Motor neuron (in vitro differentiated cells): ENCODE data around the gene DIAPH3. TPM values are rescaled to one million over a fixed set of nuclear protein-coding genes. Genes with fewer than 3 reads are reported as not detected.
A peak's percentile ranks its signal among the peaks of the same experiment; 100 is the strongest.

Source experiments
- ATAC-seq, 8 experiments: fragments of 200-7000 bp; cut with Tn5 transposase; replicated peaks in 6 of 8; 2 replicates each; pipeline ENCODE4 v1.8.0; 2021; ENCODE audit warnings: mild to moderate bottlenecking in 8 of 8, moderate library complexity in 8 of 8
- H3K27ac ChIP-seq, 2 donors: fragments of 250-450 bp; sonication (Bioruptor Pico); 2 replicates each; pipeline ENCODE4 v1.9.0; 2021; ENCODE audit warnings: antibody characterized with exemption in 2 of 2, mild to moderate bottlenecking in 2 of 2, moderate library complexity in 1 of 2
- H3K4me1 ChIP-seq, 2 donors: fragments of 250-450 bp; sonication (Bioruptor Pico); replicated peaks in 1 of 2; 2 replicates each; pipeline ENCODE4 v1.6.1; 2021; ENCODE audit warnings: antibody characterized with exemption in 2 of 2, mild to moderate bottlenecking in 2 of 2, moderate library complexity in 1 of 2
- H3K4me3 ChIP-seq, 5 donors: fragments of 250-450 bp; sonication (Bioruptor Pico); 2 replicates each; pipeline ENCODE4 v1.9.0; 2021; ENCODE audit warnings: antibody characterized with exemption in 5 of 5, mild to moderate bottlenecking in 5 of 5, moderate library complexity in 4 of 5
- WGBS, 10 experiments: fragments of 450-650 bp; shearing (Covaris generic); methylation state at CpG; one replicate each; pipeline ENCODE4 v1.0.0; 2022; 5-methylcytosine and 5-hydroxymethylcytosine counted together
- in situ Hi-C, 9 experiments: fragments of 400-800 bp; cut with MboI; loops; one replicate each; pipeline ENCODE4 v1.15.0; 2021; ENCODE audit warnings: low sequenced_read_pairs in 9 of 9, low pct_unique_long_range_greater_than_20kb in 2 of 9; ENCODE audit not compliant: unreplicated experiment in 9 of 9
- total RNA-seq, 8 experiments: library from RNA; unstranded; fragments of 300-600 nt; gene quantifications; 2 replicates each; pipeline versions ENCODE4 v1.2.3 to v1.2.4, GENCODE V29; 2022

DIAPH3 gene
- total RNA-seq, 8 experiments from 2014 or later: 0.25 to 11.2 (median 3.4) TPM

DNA sequence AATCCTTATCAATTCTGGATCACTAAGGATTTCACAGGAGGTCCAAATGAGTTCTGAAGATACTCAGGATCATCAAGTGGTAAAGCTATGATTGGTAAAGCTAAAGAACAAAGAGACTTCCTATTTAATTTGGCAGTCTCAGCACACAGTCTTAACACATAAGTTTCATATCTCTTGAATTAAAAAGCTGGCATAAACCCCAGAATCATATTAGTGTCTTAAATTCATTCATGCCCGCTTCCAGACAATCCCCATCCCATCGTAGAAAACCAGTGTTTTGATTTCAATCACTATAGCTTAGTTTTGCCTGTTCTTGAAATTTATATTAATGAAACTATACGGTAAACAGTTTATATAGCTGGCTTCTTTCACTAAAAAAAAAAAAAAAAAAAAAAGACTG lies 278.7 kb downstream of the DIAPH3 start:
- Histone ChIP-seq H3K27ac (no peak overlapping the region), H3K4me3 (no peak overlapping the region), H3K4me1 (no peaks in the 10 kb centered on the region)
- WGBS, 10 experiments: 45 to 100% (median 93%) methylated on average over 1 to 3 of the region's 3 CpGs; no CpG with 5 or more reads in 1 of the 10 experiments
- in situ Hi-C loops: loop anchor here in 1 of 9 experiments (25.0 kb wide), 1 partner anchor 498 kb away; no protein-coding TSS in a partner anchor
- ATAC-seq: no peak

DNA sequence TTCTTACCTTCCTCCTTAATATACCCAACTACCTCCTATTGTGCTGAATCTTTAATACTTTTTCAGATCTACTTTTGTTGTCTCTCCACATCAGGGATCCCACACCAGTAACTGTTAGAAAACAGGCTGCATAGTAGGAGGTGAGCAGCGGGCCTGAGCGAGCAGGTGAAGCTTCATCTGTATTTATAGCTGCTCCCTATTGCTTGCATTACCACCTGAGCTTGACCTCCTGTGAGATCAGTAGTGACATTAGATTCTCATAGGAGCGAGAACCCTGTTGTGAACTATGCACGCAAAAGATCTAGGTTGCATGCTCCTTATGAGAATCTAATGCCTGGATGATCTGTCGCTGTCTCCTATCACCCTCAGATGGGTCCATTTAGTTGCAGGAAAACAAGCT lies 279.8 kb downstream of the DIAPH3 start:
- 80 to 100% (median 97%) methylated on average over 1 to 4 of the region's 5 CpGs; no CpG with 5 or more reads in 2 of the 10 experiments for WGBS, 10 experiments
- H3K4me3 ChIP-seq: no peak overlapping the region
- in situ Hi-C loops: loop anchor here in 1 of 9 experiments (25.0 kb wide), 1 partner anchor 497 kb away; no protein-coding TSS in a partner anchor
- H3K4me1 ChIP-seq: no peaks in the 10 kb centered on the region
- ATAC-seq: no peak
- no peak overlapping the region for H3K27ac ChIP-seq

DNA sequence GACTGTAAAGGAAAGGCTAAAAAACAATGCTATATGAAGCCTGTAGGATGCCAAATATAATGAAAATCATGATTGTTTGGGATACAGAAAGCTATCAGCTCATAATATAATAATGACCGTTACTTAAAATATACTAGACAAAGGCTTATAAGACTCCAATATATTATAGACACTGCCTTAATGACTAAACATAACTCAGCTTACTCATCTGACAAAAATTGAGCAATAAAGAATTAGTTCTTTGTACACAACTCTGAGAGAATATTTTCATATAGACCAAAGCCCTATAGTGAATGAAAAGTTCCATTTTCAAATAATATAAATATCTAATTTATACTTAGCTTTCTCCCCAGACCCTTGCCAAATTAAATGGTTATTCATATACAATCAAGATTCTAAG lies 283.3 kb downstream of the DIAPH3 start:
- Histone ChIP-seq H3K4me1 (no peaks in the 10 kb centered on the region), H3K27ac (no peak overlapping the region), H3K4me3 (no peak overlapping the region)
- in situ Hi-C loops: loop anchor here in 1 of 9 experiments (25.0 kb wide), 1 partner anchor 493 kb away; no protein-coding TSS in a partner anchor
- ATAC-seq: no peak
- WGBS, 10 experiments: 56 to 100% (median 100%) methylated on average over 1 of the region's 1 CpG; no CpG with 5 or more reads in 2 of the 10 experiments

DNA sequence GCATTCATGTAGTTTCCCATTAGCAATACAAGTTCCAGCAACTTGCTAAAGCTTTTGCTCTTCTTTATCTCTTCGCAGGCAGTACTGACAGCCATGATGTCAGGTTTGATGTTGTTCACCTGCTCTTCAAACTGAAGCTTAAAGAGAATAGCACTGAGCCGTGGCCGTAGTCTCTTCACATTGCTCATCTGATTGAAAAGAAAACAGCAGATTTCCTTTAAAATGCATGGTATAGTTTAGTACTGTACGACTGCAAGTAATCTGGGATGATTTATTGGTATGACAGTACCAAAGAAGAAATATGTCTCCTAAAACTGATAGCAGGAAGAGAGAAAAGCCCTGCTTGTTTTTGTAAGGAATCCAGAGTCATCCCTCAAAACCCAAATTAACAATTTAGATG lies 284.4 kb downstream of the DIAPH3 start:
- Histone ChIP-seq H3K27ac (no peak overlapping the region), H3K4me3 (no peak overlapping the region), H3K4me1 (no peaks in the 10 kb centered on the region)
- no peak for ATAC-seq
- in situ Hi-C loops: loop anchor here in 1 of 9 experiments (25.0 kb wide), 1 partner anchor 492 kb away; no protein-coding TSS in a partner anchor
- WGBS, 10 experiments: 79 to 94% (median 88%) methylated on average over 2 to 4 of the region's 4 CpGs

DNA sequence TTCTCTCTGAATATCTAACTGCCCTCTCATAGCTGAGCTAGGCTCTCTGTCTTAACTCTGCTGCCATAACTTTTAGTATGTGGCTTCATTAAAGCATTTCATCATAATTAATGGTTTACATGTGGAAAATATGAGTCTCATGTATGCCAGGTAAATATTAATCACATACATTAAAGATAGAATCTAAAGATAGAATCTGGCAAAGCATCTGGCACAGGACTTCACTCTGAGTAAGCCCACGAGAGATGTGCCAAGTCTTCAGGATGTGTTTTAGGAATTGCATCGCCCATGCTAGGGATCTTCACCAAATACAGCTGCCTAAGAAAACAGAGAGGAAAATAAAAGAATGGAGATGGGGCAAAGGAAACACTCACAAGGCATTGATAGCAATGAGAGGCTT lies 285.8 kb downstream of the DIAPH3 start:
- WGBS, 10 experiments: 0 to 100% (median 78%) methylated on average over 1 to 2 of the region's 2 CpGs; no CpG with 5 or more reads in 4 of the 10 experiments
- Histone ChIP-seq H3K4me3 (no peak overlapping the region), H3K27ac (no peak overlapping the region), H3K4me1 (no peaks in the 10 kb centered on the region)
- in situ Hi-C loops: loop anchor here in 1 of 9 experiments (25.0 kb wide), 1 partner anchor 491 kb away; no protein-coding TSS in a partner anchor
- ATAC-seq: no peak

DNA sequence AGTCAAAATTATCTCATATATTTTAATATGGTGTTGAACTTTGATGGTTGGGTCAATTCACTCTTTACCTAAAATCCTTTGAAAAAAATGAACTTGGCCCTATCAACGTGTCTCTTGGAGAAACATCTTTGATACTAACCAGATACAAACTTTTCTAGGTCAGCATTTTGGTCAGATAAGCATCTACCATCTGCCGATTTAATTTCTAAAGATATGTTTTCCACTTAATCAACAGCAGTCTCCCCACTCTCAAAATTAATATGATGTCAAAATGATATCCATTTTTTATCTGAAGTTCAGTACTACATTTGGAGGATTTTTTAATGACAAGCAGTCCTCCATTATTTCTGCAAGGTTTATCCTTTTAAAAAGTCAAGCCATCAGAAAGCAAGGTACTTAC lies 288.8 kb downstream of the DIAPH3 start:
- Histone ChIP-seq H3K4me3 (no peak overlapping the region), H3K27ac (no peak overlapping the region), H3K4me1 (no peaks in the 10 kb centered on the region)
- no peak for ATAC-seq
- in situ Hi-C loops: loop anchor here in 1 of 9 experiments (25.0 kb wide), 1 partner anchor 488 kb away; no protein-coding TSS in a partner anchor
- 29 to 100% (median 100%) methylated on average over 1 to 2 of the region's 2 CpGs; no CpG with 5 or more reads in 1 of the 10 experiments for WGBS, 10 experiments

DNA sequence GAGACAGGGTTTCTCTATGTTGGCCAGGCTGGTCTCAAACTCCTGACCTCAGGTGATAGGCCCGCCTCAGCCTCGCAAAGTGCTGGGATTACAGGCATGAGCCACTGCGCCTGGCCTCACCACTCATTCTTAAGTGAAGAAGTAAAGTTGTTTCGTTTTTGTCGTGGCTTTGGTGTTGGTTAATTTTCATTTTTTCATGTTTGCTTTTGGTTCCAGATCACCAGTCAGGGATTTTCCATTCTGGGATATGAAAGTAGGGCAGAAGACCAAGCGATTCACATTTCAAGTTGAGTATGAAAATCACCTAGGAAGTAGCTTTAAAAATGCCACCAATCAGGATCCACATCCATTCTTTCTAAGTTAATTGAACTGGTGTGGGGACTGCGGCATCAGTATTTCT lies 289.9 kb downstream of the DIAPH3 start:
- Histone ChIP-seq H3K27ac (no peak overlapping the region), H3K4me1 (no peaks in the 10 kb centered on the region), H3K4me3 (no peak overlapping the region)
- 93 to 100% (median 97%) methylated on average over 1 to 6 of the region's 7 CpGs; no CpG with 5 or more reads in 2 of the 10 experiments for WGBS, 10 experiments
- ATAC-seq: no peak
- in situ Hi-C loops: no loop called here

DNA sequence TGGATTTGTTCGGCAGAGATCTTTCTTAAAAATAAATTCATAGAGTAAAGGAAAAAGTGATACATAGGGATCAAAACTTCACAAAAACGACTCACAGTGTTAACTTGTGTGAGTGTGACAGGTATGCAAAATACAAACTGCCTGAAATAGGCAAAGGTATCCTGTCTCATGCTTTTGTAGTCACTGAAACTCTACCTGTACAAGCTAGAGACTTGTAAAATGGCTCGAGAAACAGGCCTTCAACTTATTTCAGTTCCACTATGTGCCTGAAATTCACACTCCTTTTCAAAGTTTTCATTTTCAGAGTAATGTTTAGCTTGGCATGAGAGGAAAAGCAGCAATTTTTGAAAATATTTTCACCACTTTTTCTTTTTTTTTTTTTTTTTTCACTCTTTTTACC lies 290.4 kb downstream of the DIAPH3 start:
- ATAC-seq: no peak

DNA sequence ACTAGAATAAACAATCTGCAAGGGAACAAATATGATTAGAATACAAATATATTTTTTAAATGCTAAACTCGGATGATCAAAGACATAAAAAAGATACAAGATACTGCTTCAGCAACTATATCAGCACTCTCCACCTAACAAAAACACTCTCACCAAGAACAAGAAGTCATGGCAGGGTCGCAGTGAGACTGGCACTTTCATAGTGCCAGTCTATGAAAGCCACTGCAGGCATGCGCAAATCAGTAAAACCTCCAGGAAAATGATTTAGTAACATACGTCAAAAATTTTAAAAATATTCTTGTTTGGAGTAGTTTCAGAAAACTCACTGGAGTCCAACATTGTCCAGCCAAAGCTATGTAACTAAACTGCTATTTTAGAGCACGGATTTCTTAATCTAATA lies 295.9 kb downstream of the DIAPH3 start:
- Histone ChIP-seq H3K4me3 (no peak overlapping the region), H3K27ac (no peak overlapping the region), H3K4me1 (no peaks in the 10 kb centered on the region)
- in situ Hi-C loops: no loop called here
- WGBS, 10 experiments: 53 to 97% (median 91%) methylated on average over 3 to 5 of the region's 5 CpGs; no CpG with 5 or more reads in 1 of the 10 experiments
- no peak for ATAC-seq

More for the DNA sequence above, 290.4 kb downstream of the DIAPH3 start:
- Histone ChIP-seq H3K27ac (no peak overlapping the region), H3K4me1 (no peaks in the 10 kb centered on the region), H3K4me3 (no peak overlapping the region)
- in situ Hi-C loops: no loop called here
- WGBS, 10 experiments: 58 to 89% (median 73%) methylated on average over 1 to 3 of the region's 3 CpGs; no CpG with 5 or more reads in 1 of the 10 experiments

DNA sequence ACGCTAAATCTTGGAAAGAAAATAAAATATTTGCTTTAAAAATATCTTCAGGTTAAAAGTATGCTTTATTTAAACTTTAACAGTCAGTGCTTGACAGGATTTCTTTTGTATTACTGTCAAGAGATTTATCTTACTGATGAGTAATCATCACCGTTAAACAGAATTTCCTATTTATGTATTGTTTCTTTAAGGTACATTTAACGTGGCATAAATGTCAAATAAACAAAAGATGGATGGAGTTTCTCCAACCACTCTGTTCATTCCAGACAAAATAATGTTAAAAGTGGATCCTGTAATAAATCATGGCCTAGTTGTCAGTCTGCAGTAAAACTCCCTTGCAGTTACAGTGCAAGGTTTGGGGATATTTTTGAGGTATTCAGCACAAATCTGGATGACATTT lies 298.3 kb downstream of the DIAPH3 start:
- Histone ChIP-seq H3K4me1 (no peaks in the 10 kb centered on the region), H3K27ac (no peak overlapping the region), H3K4me3 (no peak overlapping the region)
- in situ Hi-C loops: no loop called here
- ATAC-seq: peak in 3 of 8 experiments; percentile 14 to 21 (median 21)
- WGBS, 10 experiments: 7 to 100% (median 49%) methylated on average over 2 to 3 of the region's 3 CpGs

DNA sequence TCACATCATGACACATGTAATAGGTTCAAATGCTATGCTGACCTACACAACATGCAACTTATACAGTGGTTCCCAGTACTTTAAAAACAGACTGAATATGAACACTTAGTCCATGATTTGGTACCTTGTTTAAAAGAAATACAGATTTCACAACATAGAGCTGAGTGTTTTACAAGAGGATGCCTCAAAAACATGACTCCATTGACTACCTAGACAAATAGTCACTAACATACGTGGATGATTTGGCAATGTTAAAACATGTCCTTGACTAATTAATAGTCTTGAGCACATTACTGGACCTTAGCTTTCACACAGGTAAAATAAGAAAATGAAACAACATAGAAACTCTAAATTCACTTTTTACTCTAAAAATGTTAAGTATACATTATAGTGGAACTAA lies 300.1 kb downstream of the DIAPH3 start:
- no peaks in the 10 kb centered on the region for H3K4me1 ChIP-seq
- no peak overlapping the region for H3K27ac ChIP-seq
- 60 to 100% (median 100%) methylated on average over 1 of the region's 1 CpG; no CpG with 5 or more reads in 2 of the 10 experiments for WGBS, 10 experiments
- in situ Hi-C loops: no loop called here
- no peak overlapping the region for H3K4me3 ChIP-seq
- no peak for ATAC-seq

DNA sequence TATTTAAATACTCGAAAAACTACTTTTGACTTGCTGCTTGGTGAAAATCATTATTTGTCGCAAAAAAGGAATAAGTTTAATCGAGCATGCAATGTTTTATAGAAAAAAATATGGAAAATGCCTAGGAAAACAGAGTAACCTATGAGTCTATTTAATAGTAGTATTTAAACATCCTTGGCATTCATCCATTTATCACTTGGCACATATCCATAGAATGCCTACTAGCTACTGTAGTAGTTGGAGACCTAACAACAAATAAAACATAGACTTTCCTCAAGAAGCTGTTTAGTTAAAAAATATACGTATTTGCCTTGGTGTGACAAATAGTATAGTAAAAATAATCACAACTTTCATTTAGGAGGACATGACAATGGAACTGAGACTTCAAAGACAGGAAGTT lies 302.1 kb downstream of the DIAPH3 start:
- WGBS, 10 experiments: 86 to 100% (median 94%) methylated on average over 2 to 4 of the region's 4 CpGs
- in situ Hi-C loops: no loop called here

DNA sequence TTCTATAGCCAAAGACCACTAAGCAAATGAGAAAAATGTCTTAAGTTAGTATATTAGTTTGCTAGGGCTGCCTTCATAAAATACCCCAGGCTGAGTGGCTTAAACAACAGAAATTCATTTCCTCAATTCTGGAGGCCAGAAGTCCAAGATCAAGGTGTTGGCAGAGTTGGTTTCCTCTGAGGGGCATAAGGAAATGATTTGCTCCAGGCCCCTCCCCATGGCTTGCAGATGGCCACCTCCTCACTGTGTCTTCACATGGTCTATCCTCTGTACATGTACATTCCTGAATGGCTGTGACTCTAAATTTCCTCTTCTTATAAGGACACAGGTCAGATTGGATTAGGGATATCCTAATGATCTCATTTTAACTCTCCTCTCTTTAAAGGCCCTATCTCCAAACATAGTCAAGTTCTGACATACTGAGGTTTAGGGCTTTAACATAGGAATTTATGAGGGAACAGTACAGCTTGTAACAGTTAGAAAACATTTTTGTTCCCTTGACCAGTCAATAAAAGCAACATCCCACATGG lies 307.4 kb downstream of the DIAPH3 start:
- H3K27ac ChIP-seq: no peak overlapping the region
- H3K4me1 ChIP-seq: no peaks in the 10 kb centered on the region
- in situ Hi-C loops: no loop called here
- no peak for ATAC-seq
- no peak overlapping the region for H3K4me3 ChIP-seq

More for the DNA sequence above, 302.1 kb downstream of the DIAPH3 start:
- H3K27ac ChIP-seq: no peak overlapping the region
- no peaks in the 10 kb centered on the region for H3K4me1 ChIP-seq
- H3K4me3 ChIP-seq: no peak overlapping the region
- ATAC-seq: no peak
